Ascending aorta (tissue), 2 donors: ENCODE data around the gene SRGAP3. TPM values are rescaled to one million over a fixed set of nuclear protein-coding genes. Genes with fewer than 3 reads are reported as not detected.

Source experiments
- DNase-seq, 2 donors: peaks; one replicate each; pipeline ENCODE4 v3.0.0-alpha.2; 2019; ENCODE audit warnings: low spot score in 2 of 2
- H3K27ac ChIP-seq, 2 donors: fragments of 200-600 bp; sonication (generic); one replicate each; pipeline ENCODE4 v1.5.1; 2016 to 2017; ENCODE audit warnings: mild to moderate bottlenecking in 1 of 2
- H3K27me3 ChIP-seq: fragments of 200-600 bp; sonication (generic); one replicate; pipeline ENCODE4 v1.5.1; 2017
- H3K36me3 ChIP-seq, 2 donors: fragments of 200-600 bp; sonication (generic); one replicate each; pipeline ENCODE4 v1.5.1; 2016
- H3K4me1 ChIP-seq, 2 donors: fragments of 200-600 bp; sonication (generic); one replicate each; pipeline ENCODE4 v1.5.1; 2016 to 2017; ENCODE audit warnings: mild to moderate bottlenecking in 1 of 2
- H3K4me3 ChIP-seq, 2 donors: fragments of 200-600 bp; sonication (generic); one replicate each; pipeline ENCODE4 v1.5.1; 2016 to 2017; ENCODE audit warnings: mild to moderate bottlenecking in 1 of 2
- H3K9me3 ChIP-seq, 2 donors: fragments of 200-600 bp; sonication (generic); one replicate each; pipeline ENCODE4 v1.5.1; 2016
- CTCF ChIP-seq, 3 experiments: fragments of 200-600 bp in 2 of 3; fragments of 450-650 bp in 1 of 3; sonication (generic) in 2 of 3; IDR thresholded peaks; one replicate each; pipeline ENCODE4 v1.5.1; 2016 to 2019; ENCODE audit warnings: antibody characterized with exemption in 3 of 3, mild to moderate bottlenecking in 1 of 3, moderate library complexity in 1 of 3
- intact Hi-C: fragments of 100-400 bp; cut with DNase I; formaldehyde crosslinking; loops from one replicate; pipeline ENCODE4 v1.15.1; 2023
- total RNA-seq: library from RNA; depleted of rRNA; stranded (reverse); fragments of >200 nt; gene quantifications from one replicate; pipeline ENCODE4 v1.1.0, GENCODE V29; 2016

The SRGAP3 gene
- total RNA-seq, 1 donor from 2014 or later, result 1.6 TPM

GRCh38 chr3:8969241-8969640 lies 280.2 kb downstream of the SRGAP3 start:
- intact Hi-C loops, result no loop called here
- no peak for TF ChIP-seq CTCF (IDR thresholded peaks at IDR 0.05)
- DNase-seq, result no peak

GRCh38 chr3:8968375-8968882 lies 281.0 kb downstream of the SRGAP3 start:
- DNase-seq, result no peak
- intact Hi-C loops, result no loop called here
- Histone ChIP-seq H3K27me3 (no peaks in the 10 kb centered on the region), H3K4me1 (peaks cover 0 to 4% of the 10 kb centered on the region in 2 donors), H3K27ac (no peak overlapping the region), H3K4me3 (no peak overlapping the region), H3K36me3 (no peaks in the 10 kb centered on the region), H3K9me3 (no peaks in the 10 kb centered on the region)
- TF ChIP-seq CTCF (IDR thresholded peaks at IDR 0.05), result no peak

More at GRCh38 chr3:8969241-8969640, 280.2 kb downstream of the SRGAP3 start:
- Histone ChIP-seq H3K9me3 (no peaks in the 10 kb centered on the region), H3K4me3 (no peak overlapping the region), H3K36me3 (no peaks in the 10 kb centered on the region), H3K27ac (no peak overlapping the region), H3K4me1 (no peaks in the 10 kb centered on the region), H3K27me3 (no peaks in the 10 kb centered on the region)

- Histone ChIP-seq H3K4me1 (peaks cover 0 to 9% of the 10 kb centered on the region in 2 donors), H3K4me3 (no peak overlapping the region), H3K36me3 (no peaks in the 10 kb centered on the region), H3K27ac (no peak overlapping the region), H3K27me3 (no peaks in the 10 kb centered on the region), H3K9me3 (no peaks in the 10 kb centered on the region)
- TF ChIP-seq CTCF (IDR thresholded peaks at IDR 0.05), result no peak
- no peak for DNase-seq
- intact Hi-C loops, result no loop called here
Measured at GRCh38 chr3:8967553-8967952, 281.9 kb downstream of the SRGAP3 start.

- Histone ChIP-seq H3K4me1 (peaks cover 0 to 13% of the 10 kb centered on the region in 2 donors), H3K27ac (no peak overlapping the region), H3K9me3 (no peaks in the 10 kb centered on the region), H3K4me3 (no peak overlapping the region), H3K27me3 (no peaks in the 10 kb centered on the region), H3K36me3 (no peaks in the 10 kb centered on the region)
- DNase-seq, result no peak
- no peak for TF ChIP-seq CTCF (IDR thresholded peaks at IDR 0.05)
- intact Hi-C loops, result no loop called here
Measured at GRCh38 chr3:8966820-8967348, 282.6 kb downstream of the SRGAP3 start.

GRCh38 chr3:8966150-8966819 lies 283.2 kb downstream of the SRGAP3 start:
- no peak for TF ChIP-seq CTCF (IDR thresholded peaks at IDR 0.05)
- Histone ChIP-seq H3K36me3 (no peaks in the 10 kb centered on the region), H3K27me3 (no peaks in the 10 kb centered on the region), H3K9me3 (no peaks in the 10 kb centered on the region), H3K4me1 (peaks cover 0 to 13% of the 10 kb centered on the region in 2 donors), H3K27ac (no peak overlapping the region), H3K4me3 (no peak overlapping the region)
- intact Hi-C loops, result no loop called here
- no peak for DNase-seq
